ENCODE data around the gene EFCAB6. TPM values are rescaled to one million over a fixed set of nuclear protein-coding genes. Genes with fewer than 3 reads are reported as not detected.
"Not testable (repeated sequence)": the region's sequence is repeated elsewhere in the genome, so short reads cannot be mapped to it uniquely, and the experiment has no call there.

Gene EFCAB6
- total and polyA plus RNA-seq, 7 donors: 0.07 to 0.84 (median 0.50) TPM

GRCh38 chr22:43666457-43666856, 145.6 kb downstream of the EFCAB6 start:
- Histone ChIP-seq H3K27me3 (ENCODE audit: insufficient read depth in 3 of 3, low read length in 2 of 3) (peaks cover 0 to 2% (median 0%) of the 10 kb centered on the region in 3 donors), H3K27ac (no peak overlapping the region), H3K9me3 (no peaks in the 10 kb centered on the region), H3K4me1 (no peaks in the 10 kb centered on the region), H3K36me3 (ENCODE audit: insufficient read depth in 1 of 2, low read depth in 1 of 2) (no peaks in the 10 kb centered on the region), H3K4me3 (no peak overlapping the region)
- 78 to 85% (median 84%) methylated on average over 5 of the region's 5 CpGs for WGBS, 3 donors
- intact Hi-C loops (cut with DNase I): no loop called here
- TF ChIP-seq, protein P1, sequence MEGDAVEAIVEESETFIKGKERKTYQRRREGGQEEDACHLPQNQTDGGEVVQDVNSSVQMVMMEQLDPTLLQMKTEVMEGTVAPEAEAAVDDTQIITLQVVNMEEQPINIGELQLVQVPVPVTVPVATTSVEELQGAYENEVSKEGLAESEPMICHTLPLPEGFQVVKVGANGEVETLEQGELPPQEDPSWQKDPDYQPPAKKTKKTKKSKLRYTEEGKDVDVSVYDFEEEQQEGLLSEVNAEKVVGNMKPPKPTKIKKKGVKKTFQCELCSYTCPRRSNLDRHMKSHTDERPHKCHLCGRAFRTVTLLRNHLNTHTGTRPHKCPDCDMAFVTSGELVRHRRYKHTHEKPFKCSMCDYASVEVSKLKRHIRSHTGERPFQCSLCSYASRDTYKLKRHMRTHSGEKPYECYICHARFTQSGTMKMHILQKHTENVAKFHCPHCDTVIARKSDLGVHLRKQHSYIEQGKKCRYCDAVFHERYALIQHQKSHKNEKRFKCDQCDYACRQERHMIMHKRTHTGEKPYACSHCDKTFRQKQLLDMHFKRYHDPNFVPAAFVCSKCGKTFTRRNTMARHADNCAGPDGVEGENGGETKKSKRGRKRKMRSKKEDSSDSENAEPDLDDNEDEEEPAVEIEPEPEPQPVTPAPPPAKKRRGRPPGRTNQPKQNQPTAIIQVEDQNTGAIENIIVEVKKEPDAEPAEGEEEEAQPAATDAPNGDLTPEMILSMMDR (IDR thresholded peaks at IDR 0.05): no peak
- no peak for DNase-seq
- ATAC-seq: no peak

GRCh38 chr22:43658823-43659222, 153.3 kb downstream of the EFCAB6 start:
- WGBS, 3 donors: 51 to 56% (median 51%) methylated on average over 9 of the region's 9 CpGs
- Histone ChIP-seq H3K4me3 (no peak overlapping the region), H3K4me1 (no peaks in the 10 kb centered on the region), H3K27me3 (ENCODE audit: insufficient read depth in 3 of 3, low read length in 2 of 3) (no peaks in the 10 kb centered on the region), H3K36me3 (ENCODE audit: insufficient read depth in 1 of 2, low read depth in 1 of 2) (no peaks in the 10 kb centered on the region), H3K27ac (no peak overlapping the region), H3K9me3 (no peaks in the 10 kb centered on the region)
- TF ChIP-seq, protein P1 (IDR thresholded peaks at IDR 0.05): no peak
- no peak for DNase-seq
- intact Hi-C loops (cut with DNase I): no loop called here
- ATAC-seq: no peak

- ATAC-seq; H3K9me3 ChIP-seq; intact Hi-C loops (cut with DNase I); H3K4me1 ChIP-seq; H3K27ac ChIP-seq; H3K27me3 ChIP-seq (ENCODE audit: insufficient read depth in 3 of 3, low read length in 2 of 3); H3K36me3 ChIP-seq (ENCODE audit: insufficient read depth in 1 of 2, low read depth in 1 of 2); H3K4me3 ChIP-seq; DNase-seq: not testable (repeated sequence)
- 92 to 94% (median 92%) methylated on average over 6 of the region's 6 CpGs for WGBS, 3 donors
Measured at GRCh38 chr22:43656581-43656980, 155.5 kb downstream of the EFCAB6 start.

- no peak overlapping the region for H3K27ac ChIP-seq
- H3K9me3 ChIP-seq: peaks cover 6% of the 10 kb centered on the region
- 90 to 94% (median 90%) methylated on average over 4 of the region's 4 CpGs for WGBS, 3 donors
- no peaks in the 10 kb centered on the region for H3K36me3 ChIP-seq (ENCODE audit: insufficient read depth in 1 of 2, low read depth in 1 of 2)
- DNase-seq (no peak), ATAC-seq (no peak)
- intact Hi-C loops (cut with DNase I): no loop called here
- no peaks in the 10 kb centered on the region for H3K27me3 ChIP-seq (ENCODE audit: insufficient read depth in 3 of 3, low read length in 2 of 3)
- no peaks in the 10 kb centered on the region for H3K4me1 ChIP-seq
- no peak overlapping the region for H3K4me3 ChIP-seq
- TF ChIP-seq, protein P1 (IDR thresholded peaks at IDR 0.05): no peak
Measured at GRCh38 chr22:43654271-43654670, 157.8 kb downstream of the EFCAB6 start.

DNA sequence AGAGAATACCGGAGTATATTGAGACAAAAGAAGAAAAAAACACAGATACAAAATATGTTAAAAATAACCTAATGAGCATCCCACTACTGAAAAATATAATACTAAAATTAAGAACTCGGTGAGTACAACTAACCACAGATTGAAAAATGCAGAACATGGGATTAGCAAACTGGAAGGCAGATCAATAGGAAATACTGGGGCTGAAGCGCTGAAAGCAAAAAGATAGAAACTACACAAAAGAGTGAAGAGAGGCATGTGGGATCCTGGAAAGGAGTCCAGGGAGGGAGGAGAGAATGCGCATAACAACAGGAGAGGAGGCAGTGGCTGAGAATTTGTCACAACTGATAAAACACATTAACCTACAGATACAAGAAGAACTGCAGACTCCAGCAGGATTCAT, 159.3 kb downstream of the EFCAB6 start:
- H3K36me3 ChIP-seq (ENCODE audit: insufficient read depth in 1 of 2, low read depth in 1 of 2): no peaks in the 10 kb centered on the region
- intact Hi-C loops (cut with DNase I): no loop called here
- ATAC-seq (no peak), DNase-seq (no peak)
- H3K4me3 ChIP-seq: no peak overlapping the region
- H3K9me3 ChIP-seq: peaks cover 6% of the 10 kb centered on the region
- H3K4me1 ChIP-seq: no peaks in the 10 kb centered on the region
- WGBS, 3 donors: 85 to 99% (median 99%) methylated on average over 4 of the region's 4 CpGs
- no peaks in the 10 kb centered on the region for H3K27me3 ChIP-seq (ENCODE audit: insufficient read depth in 3 of 3, low read length in 2 of 3)
- no peak overlapping the region for H3K27ac ChIP-seq
- TF ChIP-seq, protein P1 (IDR thresholded peaks at IDR 0.05): no peak

Data from psoas muscle (tissue), 8 donors.